ENCODE measurements around the gene TTLL6. TPM values are rescaled to one million over a fixed set of nuclear protein-coding genes. Genes with fewer than 3 reads are reported as not detected.

Gene TTLL6
- total RNA-seq, 1 donor from 2014 or later = 0.27 TPM

DNA sequence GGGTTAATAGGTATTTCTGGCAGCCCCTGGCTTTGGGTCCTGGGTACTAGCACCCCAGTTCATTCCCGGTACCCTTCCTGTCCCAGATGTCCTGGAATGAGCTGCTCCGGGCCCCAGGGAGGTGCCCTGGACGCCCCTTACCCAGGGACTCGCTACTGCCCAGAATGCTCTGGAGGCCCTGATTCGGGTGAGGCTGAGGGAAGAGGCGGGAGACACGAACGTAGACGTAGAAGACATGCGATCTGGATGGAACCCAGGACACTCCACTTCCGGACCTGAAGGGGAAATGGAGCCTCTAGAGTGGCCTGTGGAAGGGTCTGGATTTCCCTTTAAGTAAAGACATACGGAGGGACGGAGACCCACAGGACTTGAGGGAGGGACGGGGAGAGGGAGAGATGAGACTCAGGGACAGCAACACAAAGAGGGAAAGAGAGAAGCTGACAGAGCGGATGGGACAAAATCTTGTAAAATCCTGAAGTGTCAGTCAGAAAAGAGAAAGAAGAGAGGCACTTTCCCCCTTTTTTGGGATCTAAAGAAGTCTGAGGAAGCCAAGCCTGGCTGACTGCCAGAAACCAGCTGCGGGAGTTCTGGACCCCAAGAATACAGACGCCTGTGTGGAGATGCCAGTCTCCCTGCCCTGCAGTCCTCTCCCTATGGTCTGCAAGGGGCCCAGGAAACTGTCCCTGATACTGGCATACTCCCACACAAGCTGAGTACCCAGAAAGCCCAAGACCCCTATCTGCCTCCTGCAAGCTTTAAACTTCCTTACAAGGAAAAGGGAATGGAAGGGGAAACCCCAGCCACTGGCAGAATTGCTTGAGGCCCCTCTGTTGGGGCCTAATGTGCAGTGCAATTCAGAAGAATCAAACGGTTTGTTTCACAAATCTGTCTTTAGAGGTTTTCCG, 87.4 kb downstream of the TTLL6 start:
- DNase-seq (ENCODE audit: low spot score) (no peak), ATAC-seq (no peak)
- intact Hi-C loops (cut with DNase I) = loop anchor here (5.0 to 10.0 kb wide), 2 partner anchors 265 to 877 kb away; partner anchors contain the start of genes IGF2BP1 and SP6

DNA sequence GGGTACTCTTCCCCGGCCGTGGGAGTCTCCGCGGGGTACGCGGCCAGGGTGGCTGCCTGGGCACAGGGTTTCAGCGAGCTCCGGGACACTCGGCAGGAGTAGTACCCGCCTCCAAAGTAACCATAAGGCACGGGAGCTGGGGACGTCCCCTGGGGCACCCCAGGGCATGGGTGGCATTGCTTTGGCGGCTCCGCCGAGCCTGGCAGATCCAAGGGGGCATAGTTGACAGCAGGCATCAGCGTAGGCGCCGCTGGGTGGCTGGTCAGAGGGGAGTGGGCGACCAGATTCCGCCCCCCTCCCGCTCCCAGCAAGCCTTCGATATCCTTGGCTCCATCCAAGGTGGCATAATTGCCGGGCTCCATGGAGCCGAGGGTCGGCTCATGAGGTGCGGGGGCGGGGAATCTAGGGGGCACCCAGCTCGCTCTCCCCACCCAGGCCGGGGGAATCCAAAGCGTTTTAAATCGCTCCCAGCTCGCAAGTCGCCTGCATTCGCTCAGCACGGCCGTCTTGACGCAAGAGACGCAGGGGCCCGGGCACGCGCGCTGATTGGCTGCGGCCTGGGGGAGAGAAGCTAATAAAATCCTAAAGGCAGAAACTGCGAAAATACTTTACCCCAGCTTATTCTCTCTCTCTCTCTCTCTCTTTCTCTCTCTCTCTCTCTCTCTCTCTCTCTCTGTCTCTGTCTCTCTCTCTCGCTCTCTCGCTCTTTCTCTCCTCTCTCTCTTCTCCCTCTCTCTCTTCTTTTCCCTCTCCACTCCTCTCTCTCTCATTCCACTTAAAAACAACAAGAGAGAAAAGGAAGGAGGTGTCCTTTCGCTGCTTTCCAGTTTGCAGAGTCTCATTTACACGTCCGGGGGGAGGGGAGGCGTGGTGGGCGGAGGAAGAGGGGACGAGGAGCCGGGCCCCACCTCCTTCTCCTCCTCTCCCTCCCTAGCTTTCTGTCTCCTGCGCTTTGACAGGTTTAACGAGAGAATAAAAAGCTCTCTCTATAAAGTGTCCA, 88.5 kb downstream of the TTLL6 start, which contains the start of gene HOXB13:
HOXB13 (minus strand) TSS at position 519 of the 1,000 bp plus-strand sequence; CDS start at position 362, 157 bp downstream.
- DNase-seq (ENCODE audit: low spot score) (no peak), ATAC-seq (no peak)
- intact Hi-C loops (cut with DNase I) = loop anchor here (10.0 kb wide), 1 partner anchor 266 kb away; the partner anchor contains the start of gene IGF2BP1

DNA sequence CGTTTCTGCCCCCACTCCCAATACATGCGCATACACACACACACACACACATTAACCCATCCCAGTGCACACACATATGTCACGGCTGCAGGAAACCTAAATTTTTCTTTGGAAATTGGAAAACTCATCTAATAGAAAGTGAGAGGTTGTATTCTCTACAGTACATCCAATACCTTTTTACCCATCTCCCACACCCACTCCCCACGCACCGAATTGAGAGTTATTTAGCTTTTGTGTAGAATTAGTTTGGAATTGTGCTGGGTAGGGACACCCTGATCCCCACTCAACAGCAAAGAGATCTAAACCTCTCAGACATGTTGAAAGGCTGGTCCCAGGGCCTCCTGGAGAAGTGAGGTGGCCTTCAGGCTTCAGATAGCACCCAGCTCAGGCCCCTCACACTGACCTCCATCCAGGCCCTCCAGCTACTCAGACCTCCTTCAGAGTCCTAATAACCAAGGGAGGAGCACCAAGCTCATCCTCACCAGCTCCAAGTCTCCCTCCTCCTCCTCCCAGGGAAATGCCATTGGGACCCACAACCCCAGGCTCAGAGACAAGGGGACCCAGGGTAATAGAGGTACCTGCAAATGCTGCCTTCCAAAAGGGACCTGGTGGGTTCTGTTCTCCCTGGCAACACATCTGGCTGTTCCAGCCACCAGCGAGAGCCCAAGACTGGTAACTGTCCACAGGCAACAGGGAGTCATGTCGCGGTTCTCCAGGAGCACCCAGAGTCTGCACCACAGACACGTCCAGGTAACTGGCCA, 89.4 kb downstream of the TTLL6 start:
- no peak for ATAC-seq
- intact Hi-C loops (cut with DNase I) = loop anchor here (10.0 kb wide), 1 partner anchor 267 kb away; the partner anchor contains the start of gene IGF2BP1
- no peak for DNase-seq (ENCODE audit: low spot score)

GRCh38 chr17:48726916-48727286, 90.1 kb downstream of the TTLL6 start:
- intact Hi-C loops (cut with DNase I) = loop anchor here (10.0 kb wide), 1 partner anchor 268 kb away; the partner anchor contains the start of gene IGF2BP1
- DNase-seq (ENCODE audit: low spot score) (no peak), ATAC-seq (no peak)

GRCh38 chr17:48726114-48726915, 90.7 kb downstream of the TTLL6 start:
- no peak for ATAC-seq
- DNase-seq (ENCODE audit: low spot score) = no peak
- intact Hi-C loops (cut with DNase I) = loop anchor here (10.0 kb wide), 1 partner anchor 268 kb away; the partner anchor contains the start of gene IGF2BP1

DNA sequence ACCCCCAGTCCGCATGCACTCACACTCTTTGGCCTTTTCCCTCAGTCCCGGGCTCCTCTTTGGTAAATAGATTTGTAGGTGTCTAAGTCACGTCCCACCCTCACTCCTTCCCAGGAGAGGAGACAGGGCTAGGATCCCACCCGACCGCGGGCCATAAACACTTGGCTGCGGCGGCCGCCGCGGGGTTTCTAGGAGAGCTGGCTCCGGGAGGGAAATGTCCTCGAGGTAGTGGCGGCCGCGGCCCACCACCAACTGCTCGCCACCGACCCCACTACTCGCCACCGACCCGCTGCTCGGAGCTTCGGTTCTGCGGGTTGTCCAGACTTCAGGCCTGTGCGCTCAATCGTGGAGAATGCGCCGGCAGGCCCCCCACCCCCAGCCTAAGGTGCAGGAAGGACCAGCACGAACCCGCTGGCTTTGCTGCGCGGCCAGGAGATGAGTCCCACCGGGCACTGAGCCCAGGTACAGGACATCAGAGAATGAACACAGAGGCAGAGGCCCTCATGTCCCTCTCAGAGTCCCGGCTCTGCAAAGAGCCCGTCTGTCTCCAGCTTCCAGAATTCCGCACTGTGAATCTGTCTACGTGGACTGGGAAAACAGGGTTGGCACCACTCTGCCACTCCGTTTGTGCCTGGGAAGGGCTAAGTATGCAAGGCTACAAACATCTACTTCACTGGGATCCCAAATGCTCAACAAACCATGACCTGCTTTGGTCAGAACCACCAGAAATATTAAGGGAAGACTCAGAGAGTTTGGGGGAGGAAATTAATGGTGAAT, 91.6 kb downstream of the TTLL6 start:
- DNase-seq (ENCODE audit: low spot score) (no peak), ATAC-seq (no peak)
- intact Hi-C loops (cut with DNase I) = loop anchor here (10.0 kb wide), 1 partner anchor 269 kb away; the partner anchor contains the start of gene IGF2BP1

DNA sequence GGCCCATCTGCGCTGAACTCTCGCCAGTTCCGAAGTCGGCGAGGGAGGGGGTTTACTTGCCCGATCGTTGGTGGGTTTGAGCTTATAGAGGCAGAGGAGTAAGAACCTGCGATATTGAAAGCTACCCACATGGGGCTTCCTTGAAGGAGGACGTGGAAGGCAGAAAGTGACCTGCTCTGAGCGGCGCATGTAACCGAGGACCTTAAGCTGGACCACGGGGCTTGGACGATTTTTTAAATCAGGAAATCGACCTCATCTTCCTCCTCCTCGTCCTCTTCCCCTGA, 92.1 kb downstream of the TTLL6 start:
- ATAC-seq (no peak), DNase-seq (ENCODE audit: low spot score) (no peak)

GRCh38 chr17:48724251-48725003, 92.6 kb downstream of the TTLL6 start:
- peak; percentile 93 for DNase-seq (ENCODE audit: low spot score)
- intact Hi-C loops (cut with DNase I) = loop anchor here (10.0 kb wide), 1 partner anchor 270 kb away; the partner anchor contains the start of gene IGF2BP1
- ATAC-seq = peak; percentile 87

More for the DNA sequence above, 92.1 kb downstream of the TTLL6 start:
- intact Hi-C loops (cut with DNase I) = loop anchor here (10.0 kb wide), 1 partner anchor 270 kb away; the partner anchor contains the start of gene IGF2BP1

DNA sequence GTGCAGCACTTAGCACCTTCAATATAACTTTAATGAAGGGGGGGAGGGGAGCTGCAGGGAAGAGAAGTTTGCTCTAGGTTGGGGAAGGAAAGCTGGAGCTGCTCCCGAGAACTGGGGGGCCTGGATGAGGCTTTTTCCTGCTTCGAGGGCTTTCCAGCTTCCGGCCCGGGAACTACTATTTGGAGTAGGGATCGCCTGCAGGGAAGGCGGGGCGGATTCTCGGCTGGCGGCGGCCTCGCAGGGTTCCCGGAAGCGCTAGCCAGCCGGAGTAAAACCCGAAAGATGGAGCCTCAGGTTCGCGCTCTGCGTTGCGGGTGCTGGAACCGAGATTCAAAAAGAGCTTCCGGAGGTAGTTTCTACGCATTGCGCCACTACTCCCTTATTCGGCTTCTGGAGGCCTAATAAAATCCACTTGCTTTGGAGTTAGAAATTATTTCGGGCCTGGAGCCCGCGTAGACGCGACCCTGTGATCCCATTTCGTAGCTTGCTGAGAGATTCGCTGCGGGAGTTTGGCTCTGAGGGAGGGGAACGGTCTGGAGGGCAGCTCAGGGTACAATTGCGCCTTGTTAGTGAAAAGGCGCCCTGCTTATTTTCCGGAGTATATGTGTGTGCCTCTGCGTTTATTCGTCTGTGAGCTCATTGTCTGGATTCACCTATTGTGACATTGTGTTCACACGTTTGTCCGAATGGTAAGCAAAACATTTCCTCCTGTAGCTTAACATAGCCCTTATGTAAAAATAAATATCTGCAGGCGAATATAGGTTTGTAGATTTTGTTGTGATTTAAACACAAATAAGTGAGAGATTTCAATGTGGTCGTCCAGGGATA, 93.4 kb downstream of the TTLL6 start:
- intact Hi-C loops (cut with DNase I) = loop anchor here (10.0 kb wide), 1 partner anchor 271 kb away; the partner anchor contains the start of gene IGF2BP1
- no peak for DNase-seq (ENCODE audit: low spot score)
- no peak for ATAC-seq

GRCh38 chr17:48722915-48723422, 94.1 kb downstream of the TTLL6 start, which contains the start of gene PRAC2:
Gene PRAC2, plus strand, starts transcription at chr17:48723185. Its CDS starts 1,226 bp downstream, at chr17:48724411.
- no peak for DNase-seq (ENCODE audit: low spot score)
- intact Hi-C loops (cut with DNase I) = loop anchor here (10.0 kb wide), 1 partner anchor 272 kb away; the partner anchor contains the start of gene IGF2BP1

GRCh38 chr17:48722201-48722907, 94.7 kb downstream of the TTLL6 start, which contains the start of gene PRAC1:
Gene PRAC1, minus strand, starts transcription at chr17:48722518. Its CDS starts 126 bp downstream, at chr17:48722392.
- no peak for ATAC-seq
- intact Hi-C loops (cut with DNase I) = loop anchor here (10.0 kb wide), 1 partner anchor 272 kb away; the partner anchor contains the start of gene IGF2BP1
- DNase-seq (ENCODE audit: low spot score) = no peak

More at GRCh38 chr17:48722915-48723422, 94.1 kb downstream of the TTLL6 start, which contains the start of gene PRAC2:
- ATAC-seq = no peak

GRCh38 chr17:48721009-48721402, 96.0 kb downstream of the TTLL6 start:
- no peak for DNase-seq (ENCODE audit: low spot score)
- ATAC-seq = no peak
- intact Hi-C loops (cut with DNase I) = loop anchor here (10.0 kb wide), 1 partner anchor 274 kb away; the partner anchor contains the start of gene IGF2BP1

DNA sequence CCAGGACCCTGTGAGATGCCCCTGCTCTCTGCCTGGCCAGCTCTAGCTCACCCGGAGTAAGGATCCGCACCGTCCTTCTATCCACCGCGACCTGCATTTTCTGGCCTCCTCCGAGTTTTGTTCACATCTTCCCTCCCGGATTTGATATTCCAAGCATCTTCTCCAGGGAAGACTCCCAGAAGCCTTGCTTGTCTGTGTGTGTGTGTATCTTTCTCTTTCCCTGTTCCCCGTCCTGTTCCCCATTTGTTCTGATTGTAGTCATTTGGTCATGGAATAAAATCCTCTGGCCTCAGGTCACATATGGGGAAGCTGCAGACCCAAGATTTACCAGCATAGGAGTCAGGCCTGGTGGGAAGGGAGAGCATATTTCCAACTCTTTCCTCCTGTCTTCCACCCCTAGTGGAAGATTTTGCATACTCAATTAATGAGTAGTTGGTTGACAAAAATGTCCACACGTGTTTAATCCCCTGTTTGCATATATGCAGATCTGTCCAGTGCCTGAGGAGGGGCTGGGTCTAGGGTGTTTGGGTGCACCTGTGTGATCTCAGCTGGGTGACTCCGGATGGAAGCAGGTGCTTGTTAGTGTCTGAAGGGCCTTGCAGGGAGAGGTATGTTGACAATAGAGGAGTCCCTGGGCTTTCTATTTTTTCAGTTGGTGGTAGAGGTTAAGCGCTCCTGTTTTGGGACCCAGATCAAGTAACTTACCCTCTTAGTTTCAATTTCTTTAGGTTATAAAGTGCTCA, 96.6 kb downstream of the TTLL6 start:
- ATAC-seq = no peak
- DNase-seq (ENCODE audit: low spot score) = no peak
- intact Hi-C loops (cut with DNase I) = loop anchor here (10.0 kb wide), 1 partner anchor 274 kb away; the partner anchor contains the start of gene IGF2BP1
